AG20443 (cell line): ENCODE results near the gene MRPL36.

Source experiments
- DNase-seq: peaks from one replicate; pipeline ENCODE4 v3.0.0; 2012; ENCODE audit warnings: low spot score, mixed read lengths

MRPL36 gene

GRCh38 chr5:1781726-1782384 is 17.8 kb downstream of the MRPL36 start:
- DNase-seq: no peak

- no peak for DNase-seq
Measured at GRCh38 chr5:1781107-1781506, 18.5 kb downstream of the MRPL36 start.

- no peak for DNase-seq
Measured at GRCh38 chr5:1780614-1780930, 19.1 kb downstream of the MRPL36 start.

GRCh38 chr5:1779782-1780613 is 19.6 kb downstream of the MRPL36 start:
- DNase-seq: no peak

- no peak for DNase-seq
Measured at GRCh38 chr5:1779021-1779680, 20.5 kb downstream of the MRPL36 start.

GRCh38 chr5:1778138-1779020 is 21.3 kb downstream of the MRPL36 start:
- DNase-seq: no peak

GRCh38 chr5:1777281-1778137 is 22.1 kb downstream of the MRPL36 start:
- no peak for DNase-seq

- DNase-seq: no peak
Measured at GRCh38 chr5:1776831-1777230, 22.8 kb downstream of the MRPL36 start.

GRCh38 chr5:1772634-1773033 is 27.0 kb downstream of the MRPL36 start:
- DNase-seq: peak; percentile 72

GRCh38 chr5:1771149-1772065 is 28.2 kb downstream of the MRPL36 start:
- DNase-seq: no peak

GRCh38 chr5:1770443-1770802 is 29.2 kb downstream of the MRPL36 start:
- no peak for DNase-seq

- no peak for DNase-seq
Measured at GRCh38 chr5:1769752-1770442, 29.7 kb downstream of the MRPL36 start.

- DNase-seq: no peak
Measured at GRCh38 chr5:1769017-1769640, 30.5 kb downstream of the MRPL36 start.

- DNase-seq: no peak
Measured at GRCh38 chr5:1768283-1769000, 31.2 kb downstream of the MRPL36 start.

- no peak for DNase-seq
Measured at GRCh38 chr5:1767524-1768282, 31.9 kb downstream of the MRPL36 start.

- DNase-seq: no peak
Measured at GRCh38 chr5:1765880-1766235, 33.8 kb downstream of the MRPL36 start.

GRCh38 chr5:1765141-1765879 is 34.3 kb downstream of the MRPL36 start:
- DNase-seq: no peak
